Neutrophil (primary cell): ENCODE results near the gene EEPD1.
A peak's percentile ranks its signal among the peaks of the same experiment; 100 is the strongest.

Experiments
- H3K27ac ChIP-seq: fragments of 200-600 bp; sonication (generic); 2 replicates; pipeline ENCODE4 v1.5.1; 2016; ENCODE audit warnings: mild to moderate bottlenecking, moderate library complexity
- H3K27me3 ChIP-seq: fragments of 200-600 bp; sonication (generic); 2 replicates; pipeline ENCODE4 v1.6.0; 2016; ENCODE audit warnings: mild to moderate bottlenecking
- H3K36me3 ChIP-seq: fragments of 200-600 bp; sonication (generic); 2 replicates; pipeline ENCODE4 v1.5.1; 2017
- H3K4me1 ChIP-seq, 2 experiments: fragments of 200-600 bp in 1 of 2; sonication (generic) in 1 of 2; 1 replicate in 1 of 2; 2 replicates in 1 of 2; pipeline versions ENCODE4 v1.5.1 to v1.6.1; 2013 to 2016; ENCODE audit warnings: low read depth in 1 of 2, low read length in 1 of 2, mild to moderate bottlenecking in 1 of 2, moderate library complexity in 1 of 2; ENCODE audit not compliant: control insufficient read depth in 1 of 2, insufficient read depth in 1 of 2
- H3K4me3 ChIP-seq, 2 experiments: fragments of 200-600 bp in 1 of 2; sonication (generic) in 1 of 2; 1 replicate in 1 of 2; 2 replicates in 1 of 2; pipeline ENCODE4 v1.5.1; 2013 to 2016; ENCODE audit warnings: low read depth in 1 of 2, low read length in 1 of 2, mild to moderate bottlenecking in 1 of 2, moderate library complexity in 1 of 2
- H3K9me3 ChIP-seq: fragments of 200-600 bp; sonication (generic); 2 replicates; pipeline ENCODE4 v1.5.1; 2016
- CTCF ChIP-seq: fragments of 200-600 bp; sonication (generic); IDR thresholded peaks from 2 replicates; pipeline ENCODE4 v1.5.1; 2016; ENCODE audit warnings: antibody characterized with exemption

EEPD1 gene

DNA sequence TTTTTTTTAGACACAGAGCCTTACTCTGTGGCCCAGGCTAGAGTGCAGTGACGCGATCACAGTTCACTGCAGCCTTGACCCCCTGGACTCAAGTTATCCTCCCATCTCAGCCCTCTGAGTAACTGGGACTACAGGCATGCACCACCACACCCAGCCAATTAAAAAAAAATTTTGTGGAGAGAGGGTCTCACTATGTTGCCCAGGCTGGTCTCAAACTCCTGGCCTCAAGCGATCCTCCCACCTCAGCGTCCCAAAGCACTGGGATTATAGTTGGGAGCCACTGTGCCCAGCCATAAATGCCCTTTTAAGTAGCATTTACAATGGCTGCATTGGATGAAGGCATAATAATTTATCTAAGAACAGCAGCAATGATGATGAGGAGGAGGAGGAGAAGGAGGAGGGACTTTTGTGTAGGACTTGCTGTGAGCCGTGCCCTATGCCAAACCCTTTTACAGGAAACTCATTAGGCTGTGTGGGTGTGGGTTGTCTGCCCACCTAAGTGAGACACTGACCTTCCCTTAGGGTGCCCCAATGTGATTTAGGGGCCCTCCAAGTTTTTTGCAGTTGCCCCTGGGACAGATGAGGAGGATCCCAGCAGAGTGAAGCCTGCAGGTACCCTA, 51.1 kb downstream of the EEPD1 start:
- H3K27me3 ChIP-seq: no peaks in the 10 kb centered on the region
- no peak overlapping the region for H3K27ac ChIP-seq
- peaks cover 36 to 53% of the 10 kb centered on the region in 2 experiments for H3K4me1 ChIP-seq
- TF ChIP-seq CTCF: no peak
- H3K36me3 ChIP-seq: no peaks in the 10 kb centered on the region
- H3K9me3 ChIP-seq: no peaks in the 10 kb centered on the region
- H3K4me3 ChIP-seq: no peak overlapping the region

DNA sequence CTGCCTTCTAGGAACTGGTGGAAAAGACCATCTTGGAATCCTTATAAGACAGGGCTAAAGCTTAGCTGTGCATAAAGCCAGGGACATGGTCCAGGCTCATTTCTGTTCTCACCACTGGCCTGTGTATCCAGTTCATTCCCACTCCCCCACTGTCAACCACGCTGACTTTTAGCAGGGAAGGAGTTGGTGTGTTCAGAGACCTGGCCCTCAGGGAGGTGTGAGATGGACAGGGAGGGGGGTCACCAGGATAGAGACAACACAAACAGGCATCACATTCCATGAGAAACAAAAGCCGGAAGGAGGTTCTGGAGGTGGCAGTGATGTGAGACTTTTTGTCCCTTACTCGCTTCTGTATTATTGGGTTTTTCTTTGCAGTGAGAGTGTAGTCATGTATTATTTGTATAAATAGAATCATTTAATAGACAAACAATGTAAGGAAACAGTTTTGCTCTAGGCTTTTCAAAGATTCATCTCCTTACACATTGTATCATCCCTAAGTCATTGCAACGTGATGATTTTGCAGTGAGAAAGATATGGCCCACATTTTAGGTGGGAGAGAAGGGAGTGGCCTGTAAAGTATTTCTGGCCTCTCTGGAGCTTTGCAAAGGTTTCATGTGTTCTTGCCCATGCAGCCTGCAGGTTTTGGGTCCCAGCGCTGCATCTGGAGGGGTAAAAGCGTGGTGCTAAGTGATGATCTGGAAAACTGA, 52.0 kb downstream of the EEPD1 start:
- Histone ChIP-seq H3K4me3 (no peak overlapping the region), H3K4me1 (peaks cover 45 to 62% of the 10 kb centered on the region in 2 experiments), H3K36me3 (no peaks in the 10 kb centered on the region), H3K9me3 (no peaks in the 10 kb centered on the region), H3K27ac (no peak overlapping the region), H3K27me3 (no peaks in the 10 kb centered on the region)
- TF ChIP-seq CTCF: no peak

- no peak for TF ChIP-seq CTCF
- Histone ChIP-seq H3K27ac (no peak overlapping the region), H3K9me3 (no peaks in the 10 kb centered on the region), H3K36me3 (no peaks in the 10 kb centered on the region), H3K27me3 (no peaks in the 10 kb centered on the region), H3K4me3 (no peak overlapping the region), H3K4me1 (peaks cover 51 to 68% of the 10 kb centered on the region in 2 experiments)
Observed at GRCh38 chr7:36205803-36206202, 52.7 kb downstream of the EEPD1 start.

DNA sequence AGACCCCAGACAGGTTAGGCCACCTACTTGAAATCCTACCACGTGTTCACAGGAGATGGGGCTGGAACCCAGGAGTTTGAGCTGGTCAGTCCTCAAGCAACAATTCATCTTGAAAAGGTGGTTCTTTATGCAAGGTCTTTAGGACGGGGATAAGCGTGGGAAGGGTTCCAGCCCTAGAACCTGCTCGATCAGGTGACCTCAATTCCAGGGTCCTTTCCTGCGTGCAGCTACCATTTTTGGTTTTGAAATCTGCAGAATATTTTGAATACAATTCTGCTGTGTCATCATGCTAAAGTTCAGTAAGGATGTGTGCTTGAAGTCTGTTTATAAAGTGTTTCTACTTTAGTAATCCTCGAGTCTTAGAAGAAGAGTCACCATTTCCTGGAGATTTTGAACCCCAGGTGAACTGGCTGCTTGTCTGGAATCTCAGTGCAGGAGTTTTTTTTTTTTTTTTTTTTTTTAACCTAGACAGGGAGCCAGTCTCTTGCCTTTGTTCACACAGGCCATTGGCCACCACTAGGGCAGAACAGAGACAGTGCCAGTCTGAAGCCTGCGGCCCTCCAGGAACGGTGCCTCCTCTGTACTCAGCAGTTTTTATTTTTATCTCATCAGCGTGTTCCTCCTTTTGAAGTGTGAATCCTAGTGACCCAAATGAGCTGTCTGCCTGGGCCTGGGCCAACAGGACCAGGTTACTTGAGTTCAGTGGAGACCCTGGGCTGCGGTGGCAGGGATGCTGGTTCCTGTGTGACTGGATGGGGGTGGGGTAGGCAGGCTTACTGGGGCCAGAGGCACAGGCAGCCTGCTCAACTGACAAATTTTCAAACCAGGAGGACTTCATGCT, 54.6 kb downstream of the EEPD1 start:
- no peaks in the 10 kb centered on the region for H3K36me3 ChIP-seq
- peak overlapping the region in 1 of 2 experiments; percentile 17 for H3K4me3 ChIP-seq
- no peaks in the 10 kb centered on the region for H3K9me3 ChIP-seq
- H3K4me1 ChIP-seq: peaks cover 61 to 70% of the 10 kb centered on the region in 2 experiments
- TF ChIP-seq CTCF: no peak
- H3K27me3 ChIP-seq: no peaks in the 10 kb centered on the region
- peak overlapping the region; percentile 87 for H3K27ac ChIP-seq

- Histone ChIP-seq H3K27ac (peak overlapping the region; percentile 87), H3K4me1 (peaks cover 61 to 70% of the 10 kb centered on the region in 2 experiments), H3K9me3 (no peaks in the 10 kb centered on the region), H3K27me3 (no peaks in the 10 kb centered on the region), H3K36me3 (no peaks in the 10 kb centered on the region), H3K4me3 (no peak overlapping the region)
- TF ChIP-seq CTCF: no peak
Observed at GRCh38 chr7:36208426-36208825, 55.4 kb downstream of the EEPD1 start.
